GM19328 (cell line): ENCODE data around the gene ALDH1A3.
"Not testable (repeated sequence)": the region's sequence is repeated elsewhere in the genome, so short reads cannot be mapped to it uniquely, and the experiment has no call there.

Experiments
- ATAC-seq: cut with Tn5 transposase; IDR thresholded peaks from one replicate; pipeline ENCODE4 v1.9.1; 2021; ENCODE audit warnings: mild to moderate bottlenecking, moderate library complexity; ENCODE audit not compliant: unreplicated experiment

The ALDH1A3 gene

DNA sequence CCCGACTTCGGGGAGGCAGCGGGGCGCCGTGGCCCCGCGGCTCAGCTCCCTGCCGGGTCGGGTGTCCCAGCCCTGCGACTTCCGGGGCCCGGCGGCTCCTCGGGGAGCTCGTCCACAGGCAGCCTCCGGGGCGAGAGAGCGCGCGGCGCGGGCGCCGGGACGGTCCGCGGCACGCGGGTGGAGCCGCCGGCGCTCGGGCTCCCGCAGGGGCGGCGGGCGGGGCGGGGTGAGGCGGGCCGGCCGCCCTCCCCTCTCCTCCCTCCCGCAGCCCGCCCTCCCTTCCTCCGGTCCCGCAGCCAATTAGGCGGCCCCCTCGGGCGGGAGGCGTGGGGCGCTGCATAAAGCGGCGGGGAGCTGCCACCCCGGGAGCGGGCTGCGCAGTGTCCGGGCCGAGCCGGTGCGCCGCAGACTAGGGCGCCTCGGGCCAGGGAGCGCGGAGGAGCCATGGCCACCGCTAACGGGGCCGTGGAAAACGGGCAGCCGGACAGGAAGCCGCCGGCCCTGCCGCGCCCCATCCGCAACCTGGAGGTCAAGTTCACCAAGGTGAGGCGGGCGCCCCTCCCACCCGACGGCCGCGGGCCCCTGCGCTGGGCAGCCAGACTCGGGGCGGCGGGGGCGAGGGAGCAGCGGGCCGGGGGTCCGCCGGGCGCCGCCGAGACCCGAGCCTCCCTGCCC lies at the start of gene ALDH1A3:
Gene ALDH1A3 (plus strand): TSS at position 368 of the 675 bp plus-strand sequence. CDS start 77 bp downstream, at position 445.
- no peak for ATAC-seq

DNA sequence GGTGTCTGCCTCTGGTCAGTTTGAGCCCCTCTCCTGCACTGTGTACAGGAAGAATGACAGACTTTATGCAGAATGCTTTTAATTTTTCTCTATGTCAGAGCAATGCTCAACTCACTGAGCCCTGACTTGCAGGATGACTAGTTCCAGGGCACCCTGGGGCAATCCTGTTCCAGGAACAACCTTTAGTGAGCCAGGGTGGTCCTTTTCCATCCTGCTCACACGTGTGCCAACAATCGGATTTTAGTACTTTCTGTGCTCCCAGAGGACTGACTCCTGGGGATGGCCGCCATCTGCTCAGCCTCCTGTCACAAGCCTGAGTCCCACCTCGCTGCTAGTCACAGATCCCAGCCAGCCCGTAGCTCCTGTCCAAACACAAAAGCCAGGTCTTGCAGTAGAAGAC lies 48.2 kb upstream of the ALDH1A3 start:
- no peak for ATAC-seq

DNA sequence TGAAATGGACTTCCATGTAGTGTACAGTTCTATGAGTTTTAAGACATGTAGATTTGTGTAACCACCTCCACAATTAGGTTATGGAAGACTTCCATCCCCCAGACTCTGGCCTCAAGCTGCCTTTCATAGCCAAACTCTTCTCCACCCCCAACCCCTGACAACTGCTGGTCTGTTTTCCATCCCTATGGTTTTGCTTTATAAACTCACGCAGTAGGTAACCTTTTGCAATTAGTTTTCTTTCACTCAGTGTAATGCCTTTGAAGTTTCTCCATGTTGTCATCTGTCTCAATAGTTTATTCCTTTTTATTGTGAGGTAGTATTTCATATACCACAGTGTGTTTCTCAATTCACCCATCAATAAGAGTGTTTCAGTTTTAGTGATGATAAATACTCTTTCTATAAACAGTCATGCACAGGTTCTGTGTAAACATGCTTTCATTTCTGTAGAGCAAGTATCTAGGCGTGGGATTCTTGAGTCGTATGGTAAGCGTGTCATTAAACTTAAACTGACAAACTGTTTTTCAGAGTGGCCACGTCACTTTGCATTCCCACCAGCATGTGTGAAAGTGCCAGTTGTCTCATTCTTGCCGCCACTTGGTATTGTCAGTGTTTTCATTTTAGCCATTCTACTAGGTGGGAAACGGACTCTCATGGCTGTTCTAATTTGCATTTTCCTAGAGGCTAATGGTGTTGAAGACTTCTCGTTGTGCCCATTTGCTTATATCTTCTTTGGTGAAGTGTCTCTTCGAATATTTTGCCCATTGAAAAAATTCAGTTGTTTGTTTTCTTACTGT lies 47.3 kb upstream of the ALDH1A3 start:
- no peak for ATAC-seq

DNA sequence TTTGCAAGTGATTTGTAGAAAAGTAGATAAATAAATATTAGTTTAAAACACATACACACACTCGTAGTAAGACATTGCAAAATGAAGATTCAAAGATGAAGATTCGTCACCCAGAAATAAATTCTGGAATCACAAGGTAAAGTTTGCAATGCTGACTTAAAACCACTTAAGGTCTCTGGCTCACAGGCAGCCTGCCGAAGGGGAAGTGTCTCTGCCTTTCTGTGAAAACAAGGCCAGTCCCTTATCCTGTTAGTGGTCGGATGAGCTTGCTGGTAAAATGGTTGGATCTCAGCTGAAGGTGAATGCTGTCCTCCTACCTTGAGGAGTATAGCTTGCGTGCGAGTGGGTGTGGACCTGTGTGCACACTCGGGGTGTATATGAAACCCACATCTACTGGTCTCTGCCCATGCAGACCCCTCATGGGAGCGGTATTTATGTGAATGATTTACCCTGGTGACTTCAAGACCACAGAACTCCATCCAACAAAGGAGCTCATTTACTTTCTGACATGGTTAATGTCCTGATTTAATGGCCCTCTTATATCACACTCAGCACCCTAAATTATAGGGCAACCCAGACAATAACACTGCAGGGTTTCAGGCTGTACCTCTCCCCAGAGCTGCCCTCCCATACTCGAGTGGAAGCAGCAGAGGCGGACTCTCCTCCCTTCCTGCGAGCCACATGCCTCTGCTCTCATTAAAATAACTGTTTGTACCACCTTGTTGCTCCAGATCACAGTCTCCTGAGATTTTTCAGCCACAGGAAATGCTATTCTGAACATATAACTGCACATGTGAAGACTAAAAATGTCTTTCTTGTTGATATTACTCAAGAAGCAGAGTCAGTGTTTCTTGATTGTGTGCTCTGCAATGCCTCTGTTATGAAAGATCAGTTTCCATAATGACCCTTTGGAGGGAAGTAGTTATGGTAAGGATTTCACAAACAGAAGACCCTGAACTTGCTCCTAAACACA lies 45.9 kb upstream of the ALDH1A3 start:
- ATAC-seq, result no peak

DNA sequence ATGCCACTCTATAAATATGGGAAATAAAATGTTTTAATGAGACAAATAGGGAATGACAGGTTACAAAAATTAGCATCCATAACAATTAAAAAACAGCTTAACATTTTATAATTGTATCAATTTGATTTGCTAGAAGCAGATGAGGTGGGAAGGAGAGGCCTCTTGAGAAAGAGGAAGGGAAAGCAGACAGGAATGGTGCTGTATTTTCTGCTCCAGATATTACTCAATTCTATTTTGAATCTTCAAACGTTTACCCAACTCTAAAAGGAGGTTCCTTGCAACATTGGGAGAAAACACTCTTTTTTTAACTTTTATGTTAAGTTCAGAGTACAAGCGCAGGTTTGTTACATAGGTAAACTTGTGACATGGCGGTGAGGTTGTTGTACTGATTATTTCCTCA lies 44.9 kb upstream of the ALDH1A3 start:
- no peak for ATAC-seq

DNA sequence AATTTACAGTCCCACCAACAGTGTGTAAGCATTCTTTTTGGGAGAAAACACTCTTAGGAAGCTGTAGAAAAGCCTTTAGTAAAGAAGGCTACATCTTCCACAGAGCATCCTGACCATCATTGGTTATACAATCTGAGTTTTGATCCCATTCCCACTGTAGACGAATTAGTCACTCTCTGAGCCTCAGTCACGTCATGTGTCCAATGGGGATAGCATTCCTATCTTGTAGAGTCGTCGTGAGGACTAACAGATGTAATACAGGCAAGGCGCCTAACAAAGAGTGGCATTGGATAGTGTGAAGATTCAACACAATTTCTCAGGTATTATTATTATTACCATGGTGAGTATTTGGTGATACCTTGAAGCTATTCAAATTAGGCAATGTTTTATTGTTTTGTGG lies 44.0 kb upstream of the ALDH1A3 start:
- ATAC-seq, result no peak

DNA sequence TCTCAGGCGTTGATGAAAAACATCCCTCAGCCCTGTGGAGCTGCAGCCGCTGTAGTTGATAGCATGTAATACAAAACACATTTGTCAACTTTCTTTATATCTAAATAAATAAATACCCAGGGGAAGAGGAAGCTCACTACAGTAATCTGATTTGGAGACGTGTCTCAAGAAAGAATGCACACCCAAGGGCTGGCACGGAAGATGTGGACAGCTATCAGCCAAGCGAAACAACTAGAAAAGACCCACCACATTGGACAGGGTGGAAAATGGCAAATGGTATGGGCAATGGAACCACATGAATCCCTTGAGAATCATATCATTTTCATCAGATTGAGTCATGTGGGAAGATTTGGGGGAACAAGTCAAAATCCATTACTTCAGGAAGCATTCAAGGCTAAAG lies 43.1 kb upstream of the ALDH1A3 start:
- no peak for ATAC-seq

DNA sequence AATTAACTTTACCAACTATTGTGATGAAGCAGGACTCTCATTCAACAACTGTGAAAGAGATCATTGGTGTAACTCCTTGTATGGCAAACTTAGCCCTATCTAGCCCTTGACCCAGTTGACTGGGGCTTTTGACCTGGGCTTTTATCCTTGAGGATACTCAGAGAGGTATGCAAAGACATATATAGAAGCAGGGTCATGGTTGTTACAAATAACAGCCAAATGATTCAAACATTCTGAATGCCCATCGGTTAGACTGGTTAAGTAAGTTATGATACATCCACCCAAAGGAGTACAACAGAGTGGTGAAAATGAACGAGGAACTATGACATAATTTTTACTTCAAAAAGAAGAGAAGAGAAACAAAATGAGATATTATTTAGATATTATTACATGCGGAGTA lies 38.2 kb upstream of the ALDH1A3 start:
- no peak for ATAC-seq

DNA sequence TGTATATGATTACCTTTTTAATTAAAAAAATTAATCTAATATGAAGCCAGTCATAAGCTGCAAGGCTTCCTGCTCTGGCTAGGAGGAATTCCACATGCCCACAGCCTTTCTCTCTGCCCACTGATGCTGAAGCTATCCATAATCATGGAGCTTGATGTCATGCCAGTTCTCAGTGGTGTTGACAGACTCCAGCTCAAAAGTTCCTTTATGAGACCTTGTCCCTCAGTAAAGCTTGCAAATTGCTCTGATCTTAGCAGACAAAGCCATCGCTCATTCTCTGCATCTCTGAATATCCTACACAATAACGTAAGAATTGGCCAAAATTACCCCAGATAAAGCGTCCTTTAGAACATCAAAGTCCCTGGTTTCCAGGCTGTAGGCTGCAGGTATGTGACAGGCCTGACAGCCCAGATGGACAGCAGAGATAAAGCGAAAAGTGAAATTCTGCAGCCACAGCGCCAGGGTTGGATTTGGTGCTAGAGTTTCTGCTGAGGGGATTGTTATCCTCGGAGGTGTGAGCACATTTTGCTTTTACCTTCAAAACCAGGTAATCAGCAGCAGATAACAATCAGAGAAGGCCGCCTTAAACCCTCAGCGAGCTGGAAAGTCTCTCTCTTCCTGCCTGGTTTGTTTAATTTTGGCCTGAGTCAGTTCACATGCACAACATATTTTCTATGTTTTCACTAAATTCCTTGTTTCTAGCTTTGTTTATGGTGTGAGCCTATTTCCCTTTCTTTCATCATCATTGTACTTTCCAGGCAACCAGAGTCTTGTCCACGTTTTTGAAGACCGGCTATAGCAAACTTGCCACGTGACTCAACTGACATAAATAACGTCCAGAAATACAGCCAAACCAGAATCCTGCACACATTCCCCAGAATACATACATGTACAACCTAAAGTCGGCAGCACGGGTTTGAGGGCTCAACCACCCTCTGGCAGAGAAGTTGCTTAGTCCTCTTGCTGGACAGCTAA lies 36.6 kb upstream of the ALDH1A3 start:
- ATAC-seq, result no peak

DNA sequence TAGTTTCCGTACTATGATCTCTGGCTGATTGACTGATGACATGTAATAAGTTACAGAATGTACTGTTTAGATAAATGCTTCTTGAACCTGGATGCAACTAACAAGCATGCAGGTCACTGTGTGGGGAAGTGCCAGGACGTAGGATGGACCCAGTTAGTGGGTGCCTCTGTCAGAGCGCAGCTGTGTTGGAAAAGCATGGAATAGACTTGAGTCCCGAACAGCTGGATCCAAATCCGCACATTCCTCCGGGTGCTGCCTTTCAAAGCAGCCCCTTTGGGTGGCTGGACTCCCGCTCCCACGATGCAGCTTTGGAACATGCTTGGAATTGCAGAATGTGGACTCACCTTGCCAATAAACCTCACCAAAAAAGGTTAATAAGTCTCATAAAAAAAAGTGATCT lies 35.5 kb upstream of the ALDH1A3 start:
- no peak for ATAC-seq

DNA sequence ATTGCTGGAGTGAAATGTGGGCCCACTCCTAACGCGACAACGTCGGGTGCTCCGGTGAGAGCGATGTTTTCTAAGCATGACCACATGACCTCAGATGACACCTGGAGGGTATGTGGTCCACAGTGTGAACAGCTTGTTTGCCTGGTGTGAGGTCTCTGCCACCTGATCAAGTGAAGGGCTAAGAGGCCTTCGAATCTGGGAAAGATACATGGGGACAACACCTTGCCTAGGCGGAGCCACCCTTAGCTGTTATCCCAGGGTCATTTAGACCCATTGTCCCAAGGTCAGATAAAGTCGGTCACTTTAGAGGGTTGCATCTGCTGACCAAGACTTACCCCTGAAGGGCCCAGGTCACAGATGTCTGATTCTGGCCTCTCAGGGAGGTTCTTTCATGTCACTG lies 34.9 kb upstream of the ALDH1A3 start:
- no peak for ATAC-seq

DNA sequence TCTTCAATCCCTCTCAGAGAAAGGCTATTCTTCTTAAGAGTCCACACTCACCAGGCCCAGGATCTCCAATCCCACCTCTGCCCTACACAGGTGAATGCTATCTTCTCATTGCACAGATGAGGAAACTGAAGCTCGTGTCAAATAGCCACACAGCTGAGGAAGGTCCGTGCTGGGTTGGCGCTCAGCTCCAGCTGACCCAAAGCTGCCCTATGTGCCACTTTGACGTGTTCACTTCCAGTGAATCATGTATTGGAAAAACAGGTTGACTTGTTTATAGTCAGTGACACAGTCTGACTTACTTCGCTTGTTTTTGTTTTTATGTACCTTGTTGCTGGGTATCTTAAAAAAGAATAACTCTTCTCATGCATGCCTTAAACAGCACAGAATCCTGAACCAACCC lies 32.4 kb upstream of the ALDH1A3 start:
- no peak for ATAC-seq

DNA sequence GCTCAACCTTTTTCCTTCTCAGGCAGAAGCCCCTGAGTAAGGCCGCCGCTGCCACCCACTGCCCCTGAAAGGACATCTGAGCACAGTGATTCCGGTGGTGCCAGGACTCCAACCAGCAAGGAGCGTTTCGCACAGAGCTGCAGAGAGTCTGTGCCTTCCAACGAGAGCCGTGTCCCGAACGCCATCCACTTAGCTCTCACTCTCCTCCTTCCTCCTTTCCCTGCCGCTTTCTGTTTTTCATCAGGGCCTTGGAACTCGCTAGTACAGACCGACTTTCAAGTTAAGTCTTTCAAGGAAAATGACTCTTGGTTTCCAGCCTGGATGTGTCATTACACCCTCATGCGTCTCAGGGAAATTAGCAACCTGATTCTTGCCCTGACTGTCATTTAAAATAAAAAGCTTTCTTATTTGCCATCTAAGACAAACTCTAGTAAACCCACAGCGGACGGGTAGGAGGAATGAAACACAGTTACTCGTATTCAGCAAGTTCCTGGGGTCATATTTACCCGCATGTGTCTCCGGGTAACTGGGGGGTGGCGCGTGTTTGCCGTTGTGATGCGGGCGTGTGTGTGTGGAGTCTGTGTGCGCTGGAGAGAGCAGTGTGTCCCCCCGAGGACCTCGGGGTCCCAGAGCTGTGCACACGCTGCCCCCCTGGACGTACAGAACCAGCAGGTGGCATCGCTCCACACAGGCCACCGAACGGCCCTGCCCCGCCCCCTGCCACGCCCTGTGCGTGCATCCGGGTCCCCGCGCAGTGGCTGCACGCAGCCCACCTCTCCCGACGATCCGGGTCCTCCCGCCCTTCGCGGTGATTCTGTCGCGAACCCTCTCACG lies 30.4 kb upstream of the ALDH1A3 start:
- no peak for ATAC-seq

DNA sequence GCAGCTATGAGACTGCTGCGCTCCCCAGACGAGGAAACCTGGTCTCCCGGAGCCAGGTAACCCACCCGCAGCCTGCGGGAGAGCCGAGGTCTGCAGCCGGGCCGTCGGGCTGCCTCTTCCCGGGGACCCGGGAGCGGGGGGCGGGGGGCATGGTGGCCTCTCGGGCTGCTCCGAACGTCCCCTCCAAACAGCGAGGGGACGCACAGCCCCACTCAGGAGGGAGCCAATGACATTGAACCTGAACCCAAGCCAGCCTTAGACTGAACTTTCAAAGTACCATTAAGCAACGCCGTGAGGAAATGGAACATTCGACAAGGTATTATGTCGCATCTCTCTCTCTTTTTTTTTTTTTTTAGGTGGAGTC lies 29.8 kb upstream of the ALDH1A3 start:
- ATAC-seq, result no peak

DNA sequence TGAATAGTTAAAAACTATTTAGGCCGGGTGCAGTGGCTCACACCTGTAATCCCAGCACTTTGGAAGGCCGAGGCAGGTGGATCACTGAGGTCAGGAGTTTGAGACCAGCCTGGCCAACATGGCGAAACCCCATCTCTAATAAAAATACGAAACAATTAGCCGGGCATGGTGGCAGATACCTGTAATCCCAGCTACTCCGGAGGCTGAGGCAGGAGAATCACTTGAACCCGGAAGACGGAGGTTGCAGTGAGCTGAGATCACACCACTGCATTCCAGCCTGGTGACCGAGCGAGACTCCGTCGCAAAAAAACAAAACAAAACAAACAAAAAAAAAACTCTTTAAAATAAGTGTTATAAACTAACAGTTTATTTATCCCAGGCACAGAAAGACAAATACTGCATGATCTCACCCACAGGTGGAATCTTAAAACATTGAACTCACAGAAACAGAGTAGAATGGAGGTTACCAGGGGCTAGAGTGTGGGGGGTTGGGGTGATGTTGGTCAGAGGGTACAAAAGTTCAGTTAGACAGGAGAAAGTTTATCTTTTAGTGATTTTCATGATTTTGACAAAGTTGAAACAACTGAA lies 28.1 kb upstream of the ALDH1A3 start:
- not testable (repeated sequence) for ATAC-seq

DNA sequence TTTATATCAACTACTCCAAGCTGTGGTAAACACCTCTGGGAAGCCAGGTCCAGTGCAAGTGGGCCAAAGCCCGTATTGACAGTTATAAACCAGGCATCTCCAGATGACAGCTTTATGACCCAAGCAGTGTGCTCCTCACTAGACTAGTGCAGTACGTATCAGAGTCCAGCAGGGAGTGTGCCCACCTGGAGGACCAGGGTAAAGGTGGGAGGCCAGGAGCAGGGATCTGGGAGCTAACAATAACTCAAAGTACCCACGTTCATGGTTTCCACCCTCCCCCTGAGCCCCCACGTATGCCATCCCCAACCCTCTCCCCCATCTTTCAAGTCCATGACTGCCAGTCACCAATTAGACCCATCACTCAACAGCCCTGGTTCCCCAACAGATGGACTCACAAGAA lies 27.0 kb upstream of the ALDH1A3 start:
- ATAC-seq, result no peak

DNA sequence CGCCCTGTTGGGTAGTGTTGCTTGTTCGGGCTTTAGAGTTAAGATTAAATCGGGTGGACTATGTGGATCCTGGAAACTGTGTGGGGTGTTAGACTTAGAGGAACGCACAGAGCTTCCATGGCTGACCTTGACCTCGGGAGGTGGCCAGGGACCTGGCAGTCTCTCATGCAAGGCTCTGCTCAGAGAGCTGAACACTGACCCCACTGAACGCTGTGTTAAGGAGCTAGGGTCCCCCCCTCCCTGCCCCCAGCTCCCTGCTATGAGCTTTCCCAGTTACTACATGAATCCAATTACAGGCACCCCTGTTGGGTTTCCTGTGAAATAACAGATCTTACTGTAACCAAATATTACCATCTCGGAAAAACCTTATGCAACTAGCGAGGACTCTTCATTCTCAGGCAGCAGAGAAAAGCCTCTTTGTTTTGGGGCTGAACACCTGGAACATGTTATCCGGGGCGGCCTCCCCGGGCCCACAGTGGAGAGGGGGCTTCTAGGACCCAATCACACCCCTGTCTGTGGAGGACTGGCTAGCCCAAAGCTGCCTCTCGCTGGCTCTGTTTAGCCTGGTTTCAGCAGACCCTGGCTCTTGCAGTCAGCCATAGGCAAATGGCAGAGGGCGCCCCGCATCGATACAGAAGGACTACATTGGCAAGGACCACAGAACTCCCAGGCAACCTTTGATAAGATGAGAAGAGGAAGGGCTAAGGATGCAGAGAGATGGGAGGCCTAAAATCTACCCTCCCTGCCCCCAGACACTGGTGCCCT lies 25.8 kb upstream of the ALDH1A3 start:
- ATAC-seq, result no peak

DNA sequence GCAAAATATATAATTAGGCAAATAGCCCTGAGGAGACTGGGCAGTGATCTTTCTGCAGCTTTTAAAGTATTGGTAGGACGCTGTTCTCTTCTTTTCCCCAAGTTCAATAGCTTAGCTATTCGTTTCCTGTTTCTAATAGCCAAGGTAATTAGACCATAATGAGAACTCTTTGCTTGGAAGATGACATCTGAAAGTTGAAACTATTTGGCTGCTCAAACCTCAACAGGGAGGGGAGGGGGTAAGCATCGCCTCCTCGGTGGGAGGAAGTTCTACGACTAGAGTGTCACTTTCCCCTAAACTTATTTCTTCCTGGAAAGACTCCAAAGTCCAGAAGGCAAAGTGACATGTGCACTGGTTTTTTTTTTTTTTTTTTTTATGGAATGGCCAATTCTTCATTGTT lies 22.8 kb upstream of the ALDH1A3 start:
- ATAC-seq, result no peak
